Measurements from ENCODE around the gene NLRP14.

- TF ChIP-seq CTCF (IDR thresholded peaks at IDR 0.05) (no peak), POLR2A (IDR thresholded peaks at IDR 0.05) (no peak), POLR2AphosphoS5 (IDR thresholded peaks at IDR 0.05) (no peak), EP300 (IDR thresholded peaks at IDR 0.05) (no peak)
Measured at GRCh38 chr11:6988506-6988905, 31.8 kb upstream of the NLRP14 start.

Measured in suprapubic skin (tissue), 4 donors.